Natural killer cell (primary cell): ENCODE results near the gene FAN1. TPM values are rescaled to one million over a fixed set of nuclear protein-coding genes. Genes with fewer than 3 reads are reported as not detected.

Experiments
- ATAC-seq, 3 donors: fragments of 150-1000 bp in 2 of 3; fragments of 200-7000 bp in 1 of 3; cut with Tn5 transposase; 1 replicate in 1 of 3; 2 replicates in 2 of 3; pipeline ENCODE4 v1.10.0; 2021; ENCODE audit warnings: mild to moderate bottlenecking in 2 of 3, moderate library complexity in 2 of 3
- DNase-seq, 2 donors: peaks; one replicate each; pipeline versions ENCODE4 v3.0.0 to v3.0.0-alpha.2; 2013 to 2021; ENCODE audit warnings: mixed read lengths in 1 of 2
- H3K27ac ChIP-seq: one replicate; pipeline ENCODE4 v1.5.1; 2013; ENCODE audit warnings: mild to moderate bottlenecking, low read length
- H3K27me3 ChIP-seq: one replicate; pipeline ENCODE4 v1.6.1; 2013; ENCODE audit warnings: low read length; ENCODE audit not compliant: control insufficient read depth, insufficient read depth
- H3K36me3 ChIP-seq: one replicate; pipeline ENCODE4 v1.6.1; 2013; ENCODE audit warnings: low read length; ENCODE audit not compliant: control insufficient read depth, insufficient read depth
- H3K4me1 ChIP-seq: one replicate; pipeline ENCODE4 v1.6.1; 2013; ENCODE audit warnings: low read length; ENCODE audit not compliant: control insufficient read depth, insufficient read depth
- H3K4me3 ChIP-seq: one replicate; pipeline ENCODE4 v1.5.1; 2013; ENCODE audit warnings: low read length
- H3K9me3 ChIP-seq: one replicate; pipeline ENCODE4 v1.6.1; 2013; ENCODE audit warnings: low read length; ENCODE audit not compliant: control insufficient read depth, insufficient read depth
- H3K27ac Mint-ChIP-seq, 2 donors: one replicate each; pipeline ENCODE4 v1.8.0; 2022; ENCODE audit warnings: mild to moderate bottlenecking in 2 of 2, mixed read lengths in 2 of 2, moderate library complexity in 1 of 2
- H3K27me3 Mint-ChIP-seq, 2 donors: one replicate each; pipeline ENCODE4 v1.8.0; 2022; ENCODE audit warnings: low read depth in 2 of 2, mixed read lengths in 2 of 2
- H3K36me3 Mint-ChIP-seq: one replicate; pipeline ENCODE4 v1.8.0; 2022; ENCODE audit warnings: mixed read lengths
- H3K4me1 Mint-ChIP-seq, 2 donors: one replicate each; pipeline ENCODE4 v1.8.0; 2022; ENCODE audit warnings: mixed read lengths in 2 of 2
- H3K4me3 Mint-ChIP-seq: one replicate; pipeline ENCODE4 v1.8.0; 2022; ENCODE audit warnings: mild to moderate bottlenecking, moderate library complexity, mixed read lengths
- H3K9me3 Mint-ChIP-seq, 2 donors: one replicate each; pipeline ENCODE4 v1.8.0; 2022; ENCODE audit warnings: mixed read lengths in 2 of 2
- WGBS: methylation state at CpG from one replicate; pipeline ENCODE4 v1.1.7; 2013; ENCODE audit warnings: missing lambda C conversion rate; ENCODE audit not compliant: insufficient coverage; 5-methylcytosine and 5-hydroxymethylcytosine counted together
- intact Hi-C: fragments of 100-400 bp; cut with micrococcal nuclease; formaldehyde crosslinking; loops from one replicate; pipeline ENCODE4 v1.14.2; 2022
- total RNA-seq, 4 donors: library from RNA; stranded (reverse); fragments of 120-200 nt in 1 of 4; gene quantifications; one replicate each; pipeline versions ENCODE4 v1.2.3 to v1.2.4, GENCODE V29; 2013 to 2022
- TF ChIP-seq, protein P1 (sequence below): fragments of 200-600 bp; IDR thresholded peaks from one replicate; pipeline ENCODE4 v1.8.0; 2022; ENCODE audit warnings: antibody characterized with exemption

The FAN1 gene
- total RNA-seq, 3 donors from 2014 or later (not counting 1 experiment from before 2014, with no cell fraction given): 9.1 to 18.8 (median 15.3) TPM

DNA sequence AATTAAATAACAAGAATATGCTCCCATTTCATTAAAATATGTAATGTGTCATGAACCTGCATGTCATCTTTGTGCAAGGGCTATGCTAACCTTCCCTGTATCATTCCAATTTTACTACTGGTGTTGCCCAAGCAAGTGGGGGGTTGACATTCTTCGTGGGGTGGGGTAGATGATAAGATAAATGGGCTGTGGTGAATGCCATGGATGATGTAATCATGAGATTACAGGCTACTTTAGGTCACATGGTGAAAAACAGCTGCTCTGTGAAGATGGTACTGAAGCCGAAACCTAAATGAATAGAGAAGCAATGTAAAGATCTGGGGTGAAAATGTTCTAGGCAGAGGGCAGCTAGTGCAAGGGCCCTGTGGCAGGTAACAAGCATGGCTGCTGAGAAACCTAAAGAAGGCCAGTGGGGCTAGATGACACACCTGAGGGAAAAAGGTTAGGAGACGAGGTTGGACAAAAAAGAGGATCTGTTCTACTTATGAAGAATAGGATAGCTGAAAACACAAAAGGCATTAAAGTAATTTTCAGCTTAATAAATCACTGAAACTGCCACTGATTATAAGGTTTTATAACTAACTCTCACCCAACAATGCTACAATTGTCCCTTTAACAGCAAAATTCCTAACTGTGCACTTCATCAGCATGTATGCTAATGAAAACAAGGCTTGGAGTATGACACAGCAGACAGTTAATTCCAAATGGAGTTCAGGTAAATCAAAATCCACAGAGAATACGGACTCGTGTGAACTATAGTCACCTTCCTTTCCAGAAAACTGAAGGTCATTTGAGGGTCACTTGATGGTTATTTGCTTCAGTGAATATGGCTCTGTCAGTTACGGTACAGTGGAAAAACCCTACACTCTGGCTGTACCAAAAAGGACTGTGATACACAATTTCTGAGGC is 52.8 kb downstream of the FAN1 start:
- Histone ChIP-seq H3K27me3 (no peaks in the 10 kb centered on the region), H3K27ac (no peak overlapping the region), H3K36me3 (peaks cover 82% of the 10 kb centered on the region), H3K4me3 (no peak overlapping the region), H3K4me1 (no peaks in the 10 kb centered on the region), H3K9me3 (no peaks in the 10 kb centered on the region)
- TF ChIP-seq, protein P1, sequence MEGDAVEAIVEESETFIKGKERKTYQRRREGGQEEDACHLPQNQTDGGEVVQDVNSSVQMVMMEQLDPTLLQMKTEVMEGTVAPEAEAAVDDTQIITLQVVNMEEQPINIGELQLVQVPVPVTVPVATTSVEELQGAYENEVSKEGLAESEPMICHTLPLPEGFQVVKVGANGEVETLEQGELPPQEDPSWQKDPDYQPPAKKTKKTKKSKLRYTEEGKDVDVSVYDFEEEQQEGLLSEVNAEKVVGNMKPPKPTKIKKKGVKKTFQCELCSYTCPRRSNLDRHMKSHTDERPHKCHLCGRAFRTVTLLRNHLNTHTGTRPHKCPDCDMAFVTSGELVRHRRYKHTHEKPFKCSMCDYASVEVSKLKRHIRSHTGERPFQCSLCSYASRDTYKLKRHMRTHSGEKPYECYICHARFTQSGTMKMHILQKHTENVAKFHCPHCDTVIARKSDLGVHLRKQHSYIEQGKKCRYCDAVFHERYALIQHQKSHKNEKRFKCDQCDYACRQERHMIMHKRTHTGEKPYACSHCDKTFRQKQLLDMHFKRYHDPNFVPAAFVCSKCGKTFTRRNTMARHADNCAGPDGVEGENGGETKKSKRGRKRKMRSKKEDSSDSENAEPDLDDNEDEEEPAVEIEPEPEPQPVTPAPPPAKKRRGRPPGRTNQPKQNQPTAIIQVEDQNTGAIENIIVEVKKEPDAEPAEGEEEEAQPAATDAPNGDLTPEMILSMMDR: no peak
- DNase-seq: no peak
- ATAC-seq: peak in 1 of 3 donors; percentile 62
- Mint-ChIP-seq H3K4me1 (peaks cover 0 to 9% of the 10 kb centered on the region in 2 donors), H3K27me3 (no peaks in the 10 kb centered on the region), H3K36me3 (peaks cover 25% of the 10 kb centered on the region), H3K4me3 (no peak overlapping the region), H3K9me3 (no peaks in the 10 kb centered on the region), H3K27ac (no peak overlapping the region)
- 94% methylated on average over 6 of the region's 6 CpGs for WGBS
- intact Hi-C loops: no loop called here

DNA sequence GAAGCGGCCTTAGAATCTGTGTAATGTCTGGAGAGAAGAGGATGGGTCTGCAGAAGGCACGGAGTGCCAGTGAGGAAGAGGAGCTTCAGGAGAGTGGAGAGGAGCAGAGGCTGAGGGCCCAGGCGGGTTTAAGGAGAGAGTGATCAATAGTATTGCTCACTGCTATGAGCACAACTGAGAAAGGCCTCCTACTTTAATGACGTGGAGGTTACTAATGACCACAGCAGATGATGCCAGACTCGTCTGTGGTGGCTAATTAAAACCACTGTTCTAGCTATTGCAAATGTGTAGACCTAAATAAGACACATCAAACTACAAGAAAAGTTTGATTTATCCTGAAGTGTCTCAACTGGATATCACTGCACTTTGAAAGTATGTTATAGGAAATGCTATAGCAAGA is 54.5 kb downstream of the FAN1 start:
- no peaks in the 10 kb centered on the region for H3K27me3 ChIP-seq
- H3K27ac ChIP-seq: no peak overlapping the region
- H3K9me3 ChIP-seq: no peaks in the 10 kb centered on the region
- H3K36me3 ChIP-seq: peaks cover 78% of the 10 kb centered on the region
- no peaks in the 10 kb centered on the region for H3K4me1 ChIP-seq
- WGBS: 96% methylated on average over 5 of the region's 5 CpGs
- no peak overlapping the region for H3K4me3 ChIP-seq
- H3K27me3 Mint-ChIP-seq: no peaks in the 10 kb centered on the region
- H3K27ac Mint-ChIP-seq: peak overlapping the region in 1 of 2 donors; percentile 17
- H3K4me1 Mint-ChIP-seq: peaks cover 9 to 12% of the 10 kb centered on the region in 2 donors
- TF ChIP-seq, protein P1: no peak
- ATAC-seq (no peak), DNase-seq (no peak)
- H3K9me3 Mint-ChIP-seq: no peaks in the 10 kb centered on the region
- peaks cover 20% of the 10 kb centered on the region for H3K36me3 Mint-ChIP-seq
- no peak overlapping the region for H3K4me3 Mint-ChIP-seq
- intact Hi-C loops: no loop called here

DNA sequence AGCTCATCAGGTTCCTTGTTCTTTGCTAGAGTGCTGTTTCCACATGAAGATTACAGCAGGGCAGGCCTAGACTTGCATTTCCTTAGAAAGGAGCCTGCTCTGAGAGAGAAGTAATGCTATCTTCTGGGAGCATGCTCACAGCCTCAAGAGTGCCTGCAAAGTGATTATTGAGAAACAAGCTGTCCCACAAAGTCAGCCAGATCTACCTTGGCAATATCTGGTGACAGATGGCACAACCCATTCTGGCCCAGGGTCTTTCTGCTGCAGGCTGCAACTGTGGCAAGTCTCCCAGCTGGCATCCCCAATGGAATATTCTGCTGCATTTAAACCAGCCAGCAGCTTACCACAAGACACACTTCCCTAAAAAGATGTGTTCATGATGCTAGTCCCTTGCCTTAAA is 58.4 kb downstream of the FAN1 start:
- Mint-ChIP-seq H3K27me3 (no peaks in the 10 kb centered on the region), H3K27ac (no peak overlapping the region), H3K36me3 (peaks cover 19% of the 10 kb centered on the region), H3K4me3 (no peak overlapping the region), H3K4me1 (peaks cover 9 to 19% of the 10 kb centered on the region in 2 donors), H3K9me3 (no peaks in the 10 kb centered on the region)
- no peaks in the 10 kb centered on the region for H3K27me3 ChIP-seq
- H3K4me1 ChIP-seq: no peaks in the 10 kb centered on the region
- DNase-seq (no peak), ATAC-seq (no peak)
- intact Hi-C loops: no loop called here
- peaks cover 73% of the 10 kb centered on the region for H3K36me3 ChIP-seq
- H3K27ac ChIP-seq: no peak overlapping the region
- TF ChIP-seq, protein P1: no peak
- no peaks in the 10 kb centered on the region for H3K9me3 ChIP-seq
- H3K4me3 ChIP-seq: no peak overlapping the region
